ENCODE measurements around the gene IL5. TPM values are rescaled to one million over a fixed set of nuclear protein-coding genes. Genes with fewer than 3 reads are reported as not detected.

Gene IL5
- total RNA-seq, 4 donors from 2014 or later: not detected

DNA sequence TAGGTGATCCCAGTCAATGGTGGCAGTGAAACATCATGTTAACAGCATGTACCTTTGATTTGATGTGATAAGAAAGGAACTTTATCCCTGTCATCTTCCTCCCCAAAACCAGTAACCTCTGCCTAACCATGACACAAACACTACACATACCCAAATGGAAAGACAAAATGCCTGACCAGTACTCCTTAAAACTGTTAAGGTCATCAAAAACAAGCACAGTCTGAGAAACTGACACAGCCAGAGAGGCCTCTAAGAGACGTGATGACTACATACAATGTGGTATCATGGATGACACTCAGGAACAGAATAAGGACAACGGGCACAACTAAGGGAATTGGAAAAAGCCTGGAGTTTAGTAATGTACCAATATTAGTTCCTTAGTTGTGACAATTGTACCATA lies 3.9 kb upstream of the IL5 start:
- no peaks in the 10 kb centered on the region for H3K36me3 ChIP-seq
- H3K27me3 ChIP-seq: no peaks in the 10 kb centered on the region
- H3K9me3 ChIP-seq: no peaks in the 10 kb centered on the region
- TF ChIP-seq, protein P1, sequence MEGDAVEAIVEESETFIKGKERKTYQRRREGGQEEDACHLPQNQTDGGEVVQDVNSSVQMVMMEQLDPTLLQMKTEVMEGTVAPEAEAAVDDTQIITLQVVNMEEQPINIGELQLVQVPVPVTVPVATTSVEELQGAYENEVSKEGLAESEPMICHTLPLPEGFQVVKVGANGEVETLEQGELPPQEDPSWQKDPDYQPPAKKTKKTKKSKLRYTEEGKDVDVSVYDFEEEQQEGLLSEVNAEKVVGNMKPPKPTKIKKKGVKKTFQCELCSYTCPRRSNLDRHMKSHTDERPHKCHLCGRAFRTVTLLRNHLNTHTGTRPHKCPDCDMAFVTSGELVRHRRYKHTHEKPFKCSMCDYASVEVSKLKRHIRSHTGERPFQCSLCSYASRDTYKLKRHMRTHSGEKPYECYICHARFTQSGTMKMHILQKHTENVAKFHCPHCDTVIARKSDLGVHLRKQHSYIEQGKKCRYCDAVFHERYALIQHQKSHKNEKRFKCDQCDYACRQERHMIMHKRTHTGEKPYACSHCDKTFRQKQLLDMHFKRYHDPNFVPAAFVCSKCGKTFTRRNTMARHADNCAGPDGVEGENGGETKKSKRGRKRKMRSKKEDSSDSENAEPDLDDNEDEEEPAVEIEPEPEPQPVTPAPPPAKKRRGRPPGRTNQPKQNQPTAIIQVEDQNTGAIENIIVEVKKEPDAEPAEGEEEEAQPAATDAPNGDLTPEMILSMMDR (IDR thresholded peaks at IDR 0.05): no peak
- no peak for TF ChIP-seq POLR2A (IDR thresholded peaks at IDR 0.05)
- intact Hi-C loops (cut with DNase I): no loop called here
- no peak overlapping the region for H3K27ac ChIP-seq
- no peaks in the 10 kb centered on the region for H3K4me1 ChIP-seq
- no peak for DNase-seq
- 80 to 83% methylated on average over 2 of the region's 2 CpGs for WGBS, 2 donors
- H3K4me3 ChIP-seq: no peak overlapping the region

DNA sequence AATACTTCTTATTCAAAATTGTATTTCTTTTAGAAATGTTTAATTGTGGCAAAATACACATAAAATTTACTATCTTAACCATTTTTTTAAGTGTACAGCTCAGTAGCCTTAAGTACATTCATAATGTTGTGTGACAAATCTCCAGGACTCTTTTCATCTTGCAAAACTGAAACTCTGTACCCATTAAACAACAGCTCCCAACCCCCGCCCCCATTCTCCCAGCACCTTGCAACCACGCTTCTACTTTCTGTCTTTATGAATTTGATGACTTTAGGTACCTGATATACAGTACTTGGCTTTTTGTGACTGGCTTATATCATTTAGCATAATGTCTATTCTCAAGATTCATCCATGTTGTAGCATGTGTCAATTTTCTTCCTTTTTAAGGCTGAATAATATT lies 2.8 kb upstream of the IL5 start:
- WGBS, 2 donors: 73 to 89% methylated on average over 2 of the region's 2 CpGs
- no peak for TF ChIP-seq POLR2A (IDR thresholded peaks at IDR 0.05)
- TF ChIP-seq, protein P1 (IDR thresholded peaks at IDR 0.05): no peak
- Histone ChIP-seq H3K4me3 (no peak overlapping the region), H3K27ac (no peak overlapping the region), H3K9me3 (no peaks in the 10 kb centered on the region), H3K27me3 (no peaks in the 10 kb centered on the region), H3K36me3 (no peaks in the 10 kb centered on the region), H3K4me1 (no peaks in the 10 kb centered on the region)
- intact Hi-C loops (cut with DNase I): no loop called here
- DNase-seq: no peak

DNA sequence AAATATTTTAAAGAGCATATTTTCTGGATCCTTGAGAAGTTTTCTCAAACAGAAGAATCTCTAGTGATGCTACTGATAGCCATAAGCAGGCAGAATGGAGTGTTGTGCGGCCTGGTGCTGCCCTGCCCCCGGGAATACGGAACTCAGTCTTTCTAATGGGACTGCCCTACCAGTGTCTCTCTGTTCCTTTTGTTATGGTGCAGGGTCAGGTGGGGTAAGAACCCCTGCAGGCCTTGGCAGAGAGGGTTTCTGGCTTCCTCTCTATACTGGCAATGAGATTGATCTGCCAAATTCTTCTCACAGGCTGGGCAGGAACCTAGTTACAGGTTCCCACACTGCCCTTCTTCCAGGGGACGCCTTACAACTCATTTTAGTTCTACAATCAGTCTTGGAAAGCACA lies 2.6 kb downstream of the IL5 start:
- Histone ChIP-seq H3K9me3 (no peaks in the 10 kb centered on the region), H3K4me1 (no peaks in the 10 kb centered on the region), H3K36me3 (no peaks in the 10 kb centered on the region), H3K27ac (no peak overlapping the region), H3K4me3 (no peak overlapping the region), H3K27me3 (no peaks in the 10 kb centered on the region)
- TF ChIP-seq, protein P1 (IDR thresholded peaks at IDR 0.05): no peak
- TF ChIP-seq POLR2A (IDR thresholded peaks at IDR 0.05): no peak
- WGBS, 2 donors: 64 to 74% methylated on average over 4 of the region's 4 CpGs
- intact Hi-C loops (cut with DNase I): no loop called here
- DNase-seq: no peak

DNA sequence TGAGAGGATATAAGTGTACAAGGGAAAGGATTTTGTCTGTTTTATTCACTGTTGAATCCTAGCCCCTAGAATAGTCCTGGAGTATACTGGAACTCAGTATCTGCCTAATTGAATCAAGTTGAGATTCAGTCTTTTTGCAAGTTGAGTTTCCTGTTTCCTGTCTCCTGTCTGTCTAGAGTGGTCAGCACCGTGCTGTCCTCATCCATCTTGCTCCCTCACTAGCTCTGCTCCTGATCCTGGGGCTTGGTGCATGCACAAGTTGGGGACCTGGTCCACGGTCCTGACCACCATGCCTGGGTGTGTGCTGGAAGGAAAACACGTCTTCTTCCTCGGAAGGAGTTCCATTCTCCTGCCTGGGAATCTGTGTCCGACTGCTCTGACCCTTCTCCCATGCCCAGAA lies 3.2 kb downstream of the IL5 start:
- no peak for TF ChIP-seq POLR2A (IDR thresholded peaks at IDR 0.05)
- TF ChIP-seq, protein P1 (IDR thresholded peaks at IDR 0.05): no peak
- Histone ChIP-seq H3K4me1 (no peaks in the 10 kb centered on the region), H3K9me3 (no peaks in the 10 kb centered on the region), H3K4me3 (no peak overlapping the region), H3K36me3 (no peaks in the 10 kb centered on the region), H3K27me3 (no peaks in the 10 kb centered on the region), H3K27ac (no peak overlapping the region)
- no peak for DNase-seq
- 70 to 78% methylated on average over 1 to 5 of the region's 5 CpGs for WGBS, 2 donors
- intact Hi-C loops (cut with DNase I): no loop called here

DNA sequence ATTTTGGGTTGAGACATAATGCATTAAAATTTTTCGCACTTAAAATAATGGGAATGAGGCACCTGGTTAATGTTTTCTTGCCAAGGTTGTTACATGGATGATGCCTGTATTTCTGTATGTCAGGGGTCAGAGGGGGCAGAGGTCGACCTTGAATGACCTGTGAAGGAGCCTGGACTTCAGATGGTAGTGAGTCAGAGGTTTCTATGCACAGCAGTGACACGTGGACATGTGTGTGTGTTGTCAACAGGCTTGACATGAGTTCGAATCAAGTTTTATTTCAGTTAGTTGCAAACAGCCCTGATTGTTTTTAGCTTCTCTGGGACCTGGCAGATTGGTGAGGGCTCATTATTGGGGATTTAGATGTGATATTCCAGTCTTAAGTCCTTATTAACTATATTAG lies 3.6 kb downstream of the IL5 start:
- Histone ChIP-seq H3K4me3 (no peak overlapping the region), H3K27ac (no peak overlapping the region), H3K4me1 (no peaks in the 10 kb centered on the region), H3K36me3 (no peaks in the 10 kb centered on the region), H3K9me3 (no peaks in the 10 kb centered on the region), H3K27me3 (no peaks in the 10 kb centered on the region)
- TF ChIP-seq POLR2A (IDR thresholded peaks at IDR 0.05): no peak
- TF ChIP-seq, protein P1 (IDR thresholded peaks at IDR 0.05): no peak
- intact Hi-C loops (cut with DNase I): no loop called here
- WGBS, 2 donors: 64 to 72% methylated on average over 4 of the region's 4 CpGs
- no peak for DNase-seq
